A673 (cell line): Measurements from ENCODE around the gene ESR2.

Experiments used
- CTCF ChIP-seq: fragments of 300-800, 200-600 bp; sonication (generic); conservative IDR thresholded peaks from 2 replicates; pipeline ENCODE4 v1.5.1; 2017; ENCODE audit warnings: low read depth, mild to moderate bottlenecking, antibody characterized with exemption, low read length, moderate library complexity, mixed read lengths
- EZH2 ChIP-seq: fragments of 200-600 bp; sonication (generic); IDR thresholded peaks from 2 replicates; pipeline ENCODE4 v1.6.1; 2017; ENCODE audit warnings: borderline replicate concordance, low read depth, mild to moderate bottlenecking, mixed read lengths, antibody characterized with exemption, low read length; ENCODE audit not compliant: poor library complexity, severe bottlenecking

GRCh38 chr14:64114166-64114565, 180.0 kb downstream of the ESR2 start:
- TF ChIP-seq EZH2 (no peak), CTCF (no peak)
